ENCODE results near the gene AMPD3.

- TF ChIP-seq CTCF (IDR thresholded peaks at IDR 0.05; ENCODE audit: low read depth, low read length) (no peak), EZH2phosphoT487 (IDR thresholded peaks at IDR 0.05; ENCODE audit: low read depth) (no peak)
Measured at GRCh38 chr11:10499874-10500601, 45.0 kb downstream of the AMPD3 start.
